Peyer's patch (tissue), 4 donors: Measurements from ENCODE around the gene MGAT5.

Experiments
- CTCF ChIP-seq, 6 experiments: fragments of 450-650 bp in 4 of 6; fragments of 200-600 bp in 2 of 6; sonication (generic) in 1 of 6; IDR thresholded peaks; one replicate each; pipeline ENCODE4 v1.5.1; 2017 to 2019; ENCODE audit warnings: antibody characterized with exemption in 6 of 6, mild to moderate bottlenecking in 3 of 6, moderate library complexity in 1 of 6
- POLR2A ChIP-seq, 2 donors: fragments of 450-650 bp; IDR thresholded peaks; one replicate each; pipeline ENCODE4 v1.5.1; 2017; ENCODE audit warnings: antibody characterized with exemption in 2 of 2, mild to moderate bottlenecking in 2 of 2, moderate library complexity in 2 of 2

- TF ChIP-seq CTCF (IDR thresholded peaks at IDR 0.05) (no peak), POLR2A (IDR thresholded peaks at IDR 0.05) (no peak)
Observed at GRCh38 chr2:134248913-134249312, 5.0 kb upstream of the MGAT5 start.
